Nephron (organoid): Measurements from ENCODE around the gene ARHGAP12.

ENCODE experiments used
- H3K27ac Mint-ChIP-seq, 3 experiments: 2 replicates each; pipeline ENCODE4 v1.8.0; 2020; ENCODE audit warnings: mixed read lengths in 3 of 3, mild to moderate bottlenecking in 2 of 3, moderate library complexity in 1 of 3
- H3K27me3 Mint-ChIP-seq: 2 replicates; pipeline ENCODE4 v1.8.0; 2021; ENCODE audit warnings: low read depth, mild to moderate bottlenecking, moderate library complexity, mixed read lengths
- H3K36me3 Mint-ChIP-seq: 2 replicates; pipeline ENCODE4 v1.8.0; 2020; ENCODE audit warnings: low read depth, mixed read lengths
- H3K4me1 Mint-ChIP-seq: 2 replicates; pipeline ENCODE4 v1.8.0; 2020; ENCODE audit warnings: mixed read lengths
- H3K4me3 Mint-ChIP-seq, 3 experiments: 2 replicates each; pipeline ENCODE4 v1.8.0; 2020; ENCODE audit warnings: mild to moderate bottlenecking in 3 of 3, mixed read lengths in 3 of 3, moderate library complexity in 2 of 3
- H3K9me3 Mint-ChIP-seq: 2 replicates; pipeline ENCODE4 v1.8.0; 2020; ENCODE audit warnings: mixed read lengths
- CTCF ChIP-seq, 3 experiments: fragments of 200-600 bp; sonication (generic); IDR thresholded peaks; one replicate each; pipeline ENCODE4 v1.5.0; 2021; ENCODE audit warnings: antibody characterized with exemption in 3 of 3; ENCODE audit not compliant: unreplicated experiment in 3 of 3

Gene ARHGAP12

GRCh38 chr10:31930023-31930751 is 1.6 kb upstream of the ARHGAP12 start:
- Mint-ChIP-seq H3K4me3 (peak overlapping the region; percentile 85 to 96 (median 93)), H3K4me1 (peaks cover 41% of the 10 kb centered on the region), H3K9me3 (no peaks in the 10 kb centered on the region), H3K36me3 (no peaks in the 10 kb centered on the region), H3K27me3 (no peaks in the 10 kb centered on the region), H3K27ac (peak overlapping the region; percentile 72 to 95 (median 80))
- TF ChIP-seq CTCF (IDR thresholded peaks at IDR 0.05; ENCODE audit: unreplicated experiment in 3 of 3), result no peak

- H3K4me3 Mint-ChIP-seq, result peak overlapping the region; percentile 85 to 96 (median 93)
- H3K4me1 Mint-ChIP-seq, result peaks cover 47% of the 10 kb centered on the region
- no peaks in the 10 kb centered on the region for H3K27me3 Mint-ChIP-seq
- no peak for TF ChIP-seq CTCF (IDR thresholded peaks at IDR 0.05; ENCODE audit: unreplicated experiment in 3 of 3)
- H3K36me3 Mint-ChIP-seq, result no peaks in the 10 kb centered on the region
- no peaks in the 10 kb centered on the region for H3K9me3 Mint-ChIP-seq
- H3K27ac Mint-ChIP-seq, result peak overlapping the region; percentile 72 to 95 (median 80)
These were observed 811 bp upstream of the ARHGAP12 start for GRCh38 chr10:31929261-31930022.

GRCh38 chr10:31927884-31928548 is 615 bp downstream of the ARHGAP12 start:
- Mint-ChIP-seq H3K36me3 (no peaks in the 10 kb centered on the region), H3K9me3 (peaks cover 2% of the 10 kb centered on the region), H3K27ac (peak overlapping the region; percentile 67 to 95 (median 93)), H3K4me1 (peaks cover 47% of the 10 kb centered on the region), H3K27me3 (no peaks in the 10 kb centered on the region), H3K4me3 (peak overlapping the region; percentile 94 to 98 (median 97))
- peak; percentile 16 to 36 (median 26) for TF ChIP-seq CTCF (IDR thresholded peaks at IDR 0.05; ENCODE audit: unreplicated experiment in 3 of 3)

- Mint-ChIP-seq H3K4me3 (peak overlapping the region; percentile 94 to 98 (median 97)), H3K36me3 (no peaks in the 10 kb centered on the region), H3K27ac (peak overlapping the region; percentile 67 to 95 (median 93)), H3K27me3 (no peaks in the 10 kb centered on the region), H3K9me3 (peaks cover 2% of the 10 kb centered on the region), H3K4me1 (peaks cover 47% of the 10 kb centered on the region)
- TF ChIP-seq CTCF (IDR thresholded peaks at IDR 0.05; ENCODE audit: unreplicated experiment in 3 of 3), result no peak
These were observed 1.1 kb downstream of the ARHGAP12 start for GRCh38 chr10:31927565-31927883.

- peak overlapping the region; percentile 67 to 95 (median 93) for H3K27ac Mint-ChIP-seq
- H3K9me3 Mint-ChIP-seq, result peaks cover 2% of the 10 kb centered on the region
- no peak for TF ChIP-seq CTCF (IDR thresholded peaks at IDR 0.05; ENCODE audit: unreplicated experiment in 3 of 3)
- H3K4me3 Mint-ChIP-seq, result peak overlapping the region; percentile 94 to 98 (median 97)
- H3K27me3 Mint-ChIP-seq, result no peaks in the 10 kb centered on the region
- H3K4me1 Mint-ChIP-seq, result peaks cover 47% of the 10 kb centered on the region
- H3K36me3 Mint-ChIP-seq, result no peaks in the 10 kb centered on the region
These were observed 1.7 kb downstream of the ARHGAP12 start for GRCh38 chr10:31926765-31927564.
